Osteocyte (in vitro differentiated cells): ENCODE measurements around the gene RABGEF1. TPM values are rescaled to one million over a fixed set of nuclear protein-coding genes. Genes with fewer than 3 reads are reported as not detected.
"Not testable (repeated sequence)": the region's sequence is repeated elsewhere in the genome, so short reads cannot be mapped to it uniquely, and the experiment has no call there.

ENCODE experiments used
- DNase-seq: peaks from one replicate; pipeline ENCODE4 v3.0.0; 2021; ENCODE audit warnings: mixed read lengths; ENCODE audit not compliant: unreplicated experiment; ENCODE audit errors: extremely low spot score
- H3K27ac Mint-ChIP-seq: one replicate; pipeline ENCODE4 v1.8.0; 2021; ENCODE audit warnings: mild to moderate bottlenecking, mixed read lengths; ENCODE audit not compliant: unreplicated experiment
- H3K27me3 Mint-ChIP-seq: one replicate; pipeline ENCODE4 v1.8.0; 2021; ENCODE audit warnings: mixed read lengths; ENCODE audit not compliant: unreplicated experiment
- H3K36me3 Mint-ChIP-seq: one replicate; pipeline ENCODE4 v1.8.0; 2021; ENCODE audit warnings: mixed read lengths; ENCODE audit not compliant: unreplicated experiment
- H3K4me1 Mint-ChIP-seq: one replicate; pipeline ENCODE4 v1.8.0; 2021; ENCODE audit warnings: mixed read lengths; ENCODE audit not compliant: unreplicated experiment
- H3K4me3 Mint-ChIP-seq: one replicate; pipeline ENCODE4 v1.8.0; 2021; ENCODE audit warnings: mild to moderate bottlenecking, moderate library complexity, mixed read lengths; ENCODE audit not compliant: unreplicated experiment
- H3K9me3 Mint-ChIP-seq: one replicate; pipeline ENCODE4 v1.8.0; 2021; ENCODE audit warnings: mixed read lengths; ENCODE audit not compliant: unreplicated experiment
- total RNA-seq: library from RNA; stranded (reverse); gene quantifications from 2 replicates; pipeline ENCODE4 v1.2.1, GENCODE V29; 2021
- TF ChIP-seq, protein P1 (sequence below): fragments of 200-600 bp; sonication (generic); IDR thresholded peaks from 2 replicates; pipeline ENCODE4 v1.5.0; 2021; ENCODE audit warnings: antibody characterized with exemption, mild to moderate bottlenecking, moderate library complexity

The RABGEF1 gene
- total RNA-seq, 1 donor from 2014 or later: 25.3 TPM

DNA sequence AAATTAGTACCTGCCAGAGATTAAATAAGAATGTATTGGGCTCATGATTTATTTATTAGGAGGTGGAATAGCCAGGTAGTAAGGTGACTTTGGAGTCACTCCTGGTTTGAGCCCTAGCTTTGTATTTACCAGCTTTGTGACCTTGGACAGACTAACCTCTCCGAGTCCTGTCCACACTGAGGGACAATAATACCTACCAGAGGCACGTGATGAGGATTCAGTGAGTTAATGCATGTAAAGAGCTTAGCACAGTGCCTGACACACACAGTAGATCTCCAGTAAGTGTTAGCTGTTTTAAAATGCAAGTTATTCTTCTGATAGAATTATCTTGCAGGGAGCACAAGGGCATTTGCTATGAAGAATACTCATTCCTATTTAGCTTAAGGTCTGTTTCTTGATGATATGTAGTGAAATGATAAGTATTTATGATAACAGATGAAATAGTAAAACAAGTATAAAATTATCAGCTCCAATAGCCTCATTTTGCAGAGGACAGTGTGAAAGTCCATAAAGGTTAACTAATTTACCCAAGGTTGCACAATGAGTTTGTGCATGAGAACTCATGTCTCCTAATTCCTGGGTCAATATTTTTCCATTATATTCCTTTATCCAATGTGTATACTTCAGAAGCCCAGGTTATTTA, 36.4 kb downstream of the RABGEF1 start:
- Mint-ChIP-seq H3K27me3 (no peaks in the 10 kb centered on the region), H3K9me3 (no peaks in the 10 kb centered on the region), H3K27ac (no peak overlapping the region), H3K4me3 (no peak overlapping the region), H3K4me1 (peaks cover 29% of the 10 kb centered on the region), H3K36me3 (peaks cover 32% of the 10 kb centered on the region)
- TF ChIP-seq, protein P1, sequence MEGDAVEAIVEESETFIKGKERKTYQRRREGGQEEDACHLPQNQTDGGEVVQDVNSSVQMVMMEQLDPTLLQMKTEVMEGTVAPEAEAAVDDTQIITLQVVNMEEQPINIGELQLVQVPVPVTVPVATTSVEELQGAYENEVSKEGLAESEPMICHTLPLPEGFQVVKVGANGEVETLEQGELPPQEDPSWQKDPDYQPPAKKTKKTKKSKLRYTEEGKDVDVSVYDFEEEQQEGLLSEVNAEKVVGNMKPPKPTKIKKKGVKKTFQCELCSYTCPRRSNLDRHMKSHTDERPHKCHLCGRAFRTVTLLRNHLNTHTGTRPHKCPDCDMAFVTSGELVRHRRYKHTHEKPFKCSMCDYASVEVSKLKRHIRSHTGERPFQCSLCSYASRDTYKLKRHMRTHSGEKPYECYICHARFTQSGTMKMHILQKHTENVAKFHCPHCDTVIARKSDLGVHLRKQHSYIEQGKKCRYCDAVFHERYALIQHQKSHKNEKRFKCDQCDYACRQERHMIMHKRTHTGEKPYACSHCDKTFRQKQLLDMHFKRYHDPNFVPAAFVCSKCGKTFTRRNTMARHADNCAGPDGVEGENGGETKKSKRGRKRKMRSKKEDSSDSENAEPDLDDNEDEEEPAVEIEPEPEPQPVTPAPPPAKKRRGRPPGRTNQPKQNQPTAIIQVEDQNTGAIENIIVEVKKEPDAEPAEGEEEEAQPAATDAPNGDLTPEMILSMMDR: no peak
- DNase-seq: no peak

DNA sequence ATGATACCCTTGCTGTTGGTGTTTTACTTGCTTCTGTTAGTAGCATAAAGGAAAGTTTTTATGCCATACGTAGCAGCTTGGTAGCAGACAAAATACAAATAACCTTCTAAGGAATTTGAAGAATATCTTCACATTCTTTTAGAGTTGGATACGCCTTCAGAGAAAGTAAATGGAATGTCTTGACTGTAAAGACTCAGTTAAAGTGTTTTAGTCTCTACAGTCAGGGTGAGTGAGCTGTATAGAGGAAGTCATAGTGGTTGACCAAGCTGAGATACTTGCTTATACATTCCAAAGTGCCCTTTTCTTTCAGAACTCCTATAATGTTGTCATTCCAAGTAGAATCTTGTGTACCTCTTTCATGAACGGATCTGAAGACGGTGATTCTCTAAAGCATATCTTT, 37.7 kb downstream of the RABGEF1 start:
- H3K4me3 Mint-ChIP-seq: no peak overlapping the region
- DNase-seq: no peak
- H3K27ac Mint-ChIP-seq: peak overlapping the region; percentile 64
- TF ChIP-seq, protein P1: no peak
- no peaks in the 10 kb centered on the region for H3K9me3 Mint-ChIP-seq
- peaks cover 29% of the 10 kb centered on the region for H3K36me3 Mint-ChIP-seq
- H3K27me3 Mint-ChIP-seq: no peaks in the 10 kb centered on the region
- peaks cover 25% of the 10 kb centered on the region for H3K4me1 Mint-ChIP-seq

DNA sequence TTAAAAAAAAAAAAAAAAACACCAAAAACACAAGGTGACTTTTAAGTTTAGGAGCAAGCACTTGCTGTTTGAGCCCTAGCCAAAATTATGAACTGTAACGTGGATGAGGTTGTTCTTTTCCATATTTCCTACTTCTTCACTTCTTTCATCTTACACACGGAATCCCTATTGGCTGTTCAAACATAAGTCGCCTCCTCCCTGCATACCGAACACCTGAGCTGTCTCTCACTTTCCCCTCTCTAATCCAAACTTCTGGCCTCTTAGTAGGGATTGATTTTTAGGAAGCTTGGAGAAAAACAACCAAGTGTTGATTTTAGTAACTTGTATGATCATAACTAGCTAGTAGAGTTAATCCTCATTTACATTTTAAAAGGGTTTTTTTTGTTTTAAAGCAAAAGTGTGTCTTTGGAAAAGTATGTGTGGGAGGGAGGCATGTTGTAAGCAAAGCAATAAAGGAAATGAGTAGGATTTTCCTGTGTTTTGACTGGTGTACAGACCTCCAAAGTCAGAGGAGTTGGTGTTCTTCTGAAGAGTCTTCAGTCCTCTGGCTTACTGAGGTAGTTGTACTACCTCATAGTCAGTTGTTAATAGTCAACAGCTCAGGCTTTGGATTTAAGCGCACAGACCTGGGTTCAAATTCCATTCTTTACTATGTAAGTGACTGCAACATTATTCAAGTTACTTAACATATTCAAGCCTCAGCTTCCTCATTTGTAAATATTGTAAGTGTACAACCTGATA, 39.3 kb downstream of the RABGEF1 start:
- Mint-ChIP-seq H3K4me1 (peaks cover 20% of the 10 kb centered on the region), H3K9me3 (no peaks in the 10 kb centered on the region), H3K4me3 (no peak overlapping the region), H3K27ac (peak overlapping the region; percentile 53), H3K36me3 (peaks cover 26% of the 10 kb centered on the region), H3K27me3 (no peaks in the 10 kb centered on the region)
- TF ChIP-seq, protein P1: no peak
- DNase-seq: no peak

DNA sequence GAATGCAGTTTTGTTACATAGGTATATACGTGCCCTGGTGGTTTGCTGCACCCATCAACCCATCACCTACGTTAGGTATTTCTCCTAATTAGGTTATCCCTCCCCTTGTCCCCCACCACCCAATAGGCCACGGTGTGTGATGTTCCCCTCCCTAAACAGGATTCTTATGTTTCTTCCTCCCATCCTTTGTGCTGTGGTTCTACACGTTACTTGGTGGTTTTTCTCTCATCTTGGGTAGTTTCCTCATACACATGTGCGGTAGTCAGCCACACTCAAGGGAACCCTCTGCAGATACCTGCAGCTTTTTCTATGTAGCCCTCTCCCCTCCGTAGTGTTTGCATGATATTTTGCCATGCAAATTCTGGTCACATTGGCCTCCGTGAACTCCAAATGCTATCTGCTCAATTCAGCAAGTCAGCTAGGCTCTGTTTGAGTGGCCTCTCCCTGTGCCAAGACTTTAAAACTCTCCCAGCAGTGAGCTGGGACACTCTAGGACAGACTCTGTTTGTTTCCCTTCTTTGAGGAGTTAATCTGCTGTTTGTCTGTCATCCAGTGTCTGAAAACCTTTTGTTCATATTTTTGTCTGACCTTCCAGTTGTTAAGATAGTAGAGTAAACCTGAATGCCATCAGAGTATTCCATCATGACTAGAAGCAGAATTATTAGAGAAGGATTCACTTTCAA, 41.0 kb downstream of the RABGEF1 start:
- DNase-seq: no peak
- no peak overlapping the region for H3K27ac Mint-ChIP-seq
- H3K4me1 Mint-ChIP-seq: peaks cover 20% of the 10 kb centered on the region
- H3K27me3 Mint-ChIP-seq: no peaks in the 10 kb centered on the region
- no peaks in the 10 kb centered on the region for H3K9me3 Mint-ChIP-seq
- peaks cover 32% of the 10 kb centered on the region for H3K36me3 Mint-ChIP-seq
- no peak overlapping the region for H3K4me3 Mint-ChIP-seq
- TF ChIP-seq, protein P1: no peak

DNA sequence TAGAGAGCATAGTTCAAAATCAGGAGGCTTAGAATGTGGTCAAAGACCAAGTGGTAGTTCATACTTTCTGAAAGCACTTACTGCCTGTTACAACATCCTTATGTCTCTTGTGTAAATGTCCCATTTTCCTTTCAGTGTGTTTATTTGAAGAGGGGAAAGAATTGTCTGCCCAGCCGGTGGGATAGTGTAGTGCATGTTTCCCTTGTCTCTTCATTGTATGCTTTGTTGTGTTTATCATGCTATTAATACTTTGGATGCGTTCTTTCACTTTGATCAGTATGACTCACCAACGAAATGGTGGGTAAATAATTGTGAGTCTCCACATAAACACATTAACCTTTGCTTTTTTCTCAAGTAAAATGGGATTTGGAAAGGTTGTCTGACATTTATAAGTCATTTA, 42.3 kb downstream of the RABGEF1 start:
- H3K9me3 Mint-ChIP-seq, H3K4me3 Mint-ChIP-seq, H3K27ac Mint-ChIP-seq, DNase-seq, H3K27me3 Mint-ChIP-seq: not testable (repeated sequence)
- H3K4me1 Mint-ChIP-seq: peaks cover 16% of the 10 kb centered on the region
- peaks cover 34% of the 10 kb centered on the region for H3K36me3 Mint-ChIP-seq

DNA sequence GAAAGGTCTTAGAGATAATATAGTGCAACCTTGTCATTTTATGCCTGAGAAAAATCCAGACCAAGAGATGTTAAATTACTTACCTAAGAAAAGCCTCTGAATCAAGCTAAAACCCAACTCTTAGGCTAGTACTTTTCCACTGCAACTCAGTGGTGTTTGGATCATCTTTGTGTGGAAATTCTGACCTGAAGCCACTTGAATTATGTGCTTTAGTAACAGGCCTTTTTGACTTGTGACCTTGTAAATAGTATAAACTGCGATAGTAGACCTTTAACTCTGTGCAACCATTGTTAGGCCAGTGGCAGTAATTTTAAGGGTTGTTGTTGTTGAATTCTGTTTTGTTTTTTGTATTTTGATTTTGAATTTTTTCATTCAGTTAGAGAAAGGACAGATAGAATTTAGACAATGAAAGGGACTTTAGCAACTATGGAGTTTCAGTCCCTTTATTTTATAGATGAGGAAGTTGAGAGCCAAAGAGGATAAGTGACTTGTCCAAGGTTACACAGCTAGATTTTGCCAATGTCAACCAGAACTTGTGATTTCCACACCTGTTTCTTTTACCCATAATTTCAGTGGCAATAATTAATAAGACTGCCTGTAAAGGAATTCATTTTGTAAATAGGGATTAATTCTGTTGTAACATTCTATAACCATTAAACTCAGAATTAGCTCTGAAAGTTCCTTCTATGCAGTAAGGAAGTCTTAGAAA, 43.5 kb downstream of the RABGEF1 start:
- H3K27ac Mint-ChIP-seq, H3K9me3 Mint-ChIP-seq, H3K4me3 Mint-ChIP-seq, H3K27me3 Mint-ChIP-seq, DNase-seq, H3K4me1 Mint-ChIP-seq: not testable (repeated sequence)
- peaks cover 31% of the 10 kb centered on the region for H3K36me3 Mint-ChIP-seq
